H9 (cell line): Measurements from ENCODE around the gene RACGAP1. TPM values are rescaled to one million over a fixed set of nuclear protein-coding genes. Genes with fewer than 3 reads are reported as not detected.

ENCODE experiments used
- DNase-seq: peaks from one replicate; pipeline ENCODE4 v3.0.0-alpha.2; 2017
- H2AFZ ChIP-seq: one replicate; pipeline ENCODE4 v1.6.1; 2013; ENCODE audit warnings: mild to moderate bottlenecking, low read length, control low read depth, moderate library complexity
- H2AK5ac ChIP-seq: 2 replicates; pipeline ENCODE4 v1.6.1; 2013; ENCODE audit warnings: low read length, control low read depth, mixed read lengths; ENCODE audit not compliant: insufficient read length
- H2BK120ac ChIP-seq: one replicate; pipeline ENCODE4 v1.6.1; 2013; ENCODE audit warnings: low read depth, mild to moderate bottlenecking, low read length, control low read depth, inconsistent platforms; ENCODE audit not compliant: poor library complexity, severe bottlenecking
- H2BK12ac ChIP-seq: 2 replicates; pipeline ENCODE4 v1.6.1; 2013; ENCODE audit warnings: low read length, control low read depth, mixed read lengths, low read depth; ENCODE audit not compliant: insufficient read length
- H2BK15ac ChIP-seq: 2 replicates; pipeline ENCODE4 v1.6.1; 2013; ENCODE audit warnings: low read depth, low read length, control low read depth
- H2BK20ac ChIP-seq: one replicate; pipeline ENCODE4 v1.6.1; 2013; ENCODE audit warnings: low read depth, mild to moderate bottlenecking, low read length, control low read depth, inconsistent platforms; ENCODE audit not compliant: poor library complexity, severe bottlenecking
- H2BK5ac ChIP-seq: 2 replicates; pipeline ENCODE4 v1.6.1; 2013; ENCODE audit warnings: low read length, control low read depth, mixed read lengths; ENCODE audit not compliant: insufficient read length
- H3K14ac ChIP-seq: 2 replicates; pipeline ENCODE4 v1.6.1; 2013; ENCODE audit warnings: low read length, control low read depth; ENCODE audit not compliant: insufficient read depth
- H3K18ac ChIP-seq: 2 replicates; pipeline ENCODE4 v1.6.1; 2013; ENCODE audit warnings: low read depth, mild to moderate bottlenecking, mixed read lengths, low read length, control low read depth; ENCODE audit not compliant: insufficient read length
- H3K23ac ChIP-seq: 2 replicates; pipeline ENCODE4 v1.6.1; 2013; ENCODE audit warnings: low read length, control low read depth, mixed read lengths, low read depth; ENCODE audit not compliant: insufficient read length
- H3K23me2 ChIP-seq: 2 replicates; pipeline ENCODE4 v1.6.1; 2013; ENCODE audit warnings: low read depth, mild to moderate bottlenecking, mixed read lengths, low read length, control low read depth; ENCODE audit not compliant: insufficient read length, poor library complexity, severe bottlenecking
- H3K27ac ChIP-seq: 2 replicates; pipeline ENCODE4 v1.5.1; 2013; ENCODE audit warnings: low read length, control low read depth, mixed read lengths, low read depth; ENCODE audit not compliant: insufficient read length
- H3K27me3 ChIP-seq: 2 replicates; pipeline ENCODE4 v1.6.1; 2013; ENCODE audit warnings: low read length, control low read depth, inconsistent platforms; ENCODE audit not compliant: insufficient read depth
- H3K4ac ChIP-seq: 2 replicates; pipeline ENCODE4 v1.6.1; 2013; ENCODE audit warnings: low read depth, mild to moderate bottlenecking, control low read depth, inconsistent platforms, low read length, moderate library complexity
- H3K4me1 ChIP-seq: 2 replicates; pipeline ENCODE4 v1.6.1; 2013; ENCODE audit warnings: low read length, control low read depth, inconsistent platforms; ENCODE audit not compliant: insufficient read depth
- H3K4me2 ChIP-seq: 2 replicates; pipeline ENCODE4 v1.6.1; 2013; ENCODE audit warnings: low read length, control low read depth, mixed read lengths; ENCODE audit not compliant: insufficient read length, insufficient read depth
- H3K56ac ChIP-seq: 2 replicates; pipeline ENCODE4 v1.6.1; 2013; ENCODE audit warnings: low read depth, mild to moderate bottlenecking, mixed read lengths, low read length, control low read depth; ENCODE audit not compliant: insufficient read length
- H3K79me1 ChIP-seq: 2 replicates; pipeline ENCODE4 v1.6.1; 2013; ENCODE audit warnings: low read depth, mild to moderate bottlenecking, moderate library complexity, low read length, control low read depth, inconsistent platforms; ENCODE audit not compliant: insufficient read depth, poor library complexity, severe bottlenecking
- H3K79me2 ChIP-seq: 2 replicates; pipeline ENCODE4 v1.6.1; 2013; ENCODE audit warnings: low read length, control low read depth, inconsistent platforms; ENCODE audit not compliant: insufficient read depth
- H3K9ac ChIP-seq: 2 replicates; pipeline ENCODE4 v1.6.1; 2013; ENCODE audit warnings: low read length, control low read depth, mixed read lengths; ENCODE audit not compliant: insufficient read length; ENCODE audit errors: extremely low read depth
- H3K9me3 ChIP-seq: one replicate; pipeline ENCODE4 v1.6.1; 2013; ENCODE audit warnings: low read depth, low read length, inconsistent platforms; ENCODE audit not compliant: control insufficient read depth
- H3T11ph ChIP-seq: one replicate; pipeline ENCODE4 v1.6.1; 2013; ENCODE audit warnings: mild to moderate bottlenecking, low read length, control low read depth, inconsistent platforms
- H4K20me1 ChIP-seq: one replicate; pipeline ENCODE4 v1.6.1; 2013; ENCODE audit not compliant: control insufficient read depth, insufficient read length, insufficient read depth
- H4K5ac ChIP-seq: 2 replicates; pipeline ENCODE4 v1.6.1; 2013; ENCODE audit warnings: low read depth, mild to moderate bottlenecking, mixed read lengths, low read length, control low read depth; ENCODE audit not compliant: insufficient read length
- H4K8ac ChIP-seq: replicated peaks from 2 replicates; pipeline ENCODE4 v1.6.1; 2013; ENCODE audit warnings: low read length, control low read depth, mixed read lengths, low read depth; ENCODE audit not compliant: insufficient read length
- H4K91ac ChIP-seq: 2 replicates; pipeline ENCODE4 v1.6.1; 2013; ENCODE audit warnings: low read depth, mild to moderate bottlenecking, moderate library complexity, mixed read lengths, low read length, control low read depth; ENCODE audit not compliant: insufficient read length
- H3K27ac Mint-ChIP-seq, 3 experiments: 2 replicates in 2 of 3; 3 replicates in 1 of 3; pipeline ENCODE4 v1.8.0; 2020 to 2021; ENCODE audit warnings: mixed read lengths in 3 of 3, mild to moderate bottlenecking in 1 of 3, moderate library complexity in 1 of 3
- H3K27me3 Mint-ChIP-seq: 2 replicates; pipeline ENCODE4 v1.8.0; 2021; ENCODE audit warnings: low read depth, mild to moderate bottlenecking, moderate library complexity, mixed read lengths
- H3K36me3 Mint-ChIP-seq, 3 experiments: 2 replicates in 2 of 3; 3 replicates in 1 of 3; pipeline ENCODE4 v1.8.0; 2020 to 2021; ENCODE audit warnings: low read depth in 3 of 3, mixed read lengths in 3 of 3; ENCODE audit not compliant: insufficient read depth in 1 of 3
- H3K4me1 Mint-ChIP-seq, 2 experiments: 2 replicates each; pipeline ENCODE4 v1.8.0; 2020; ENCODE audit warnings: mixed read lengths in 2 of 2
- H3K4me3 Mint-ChIP-seq, 2 experiments: 2 replicates in 1 of 2; 3 replicates in 1 of 2; pipeline ENCODE4 v1.8.0; 2020 to 2021; ENCODE audit warnings: mild to moderate bottlenecking in 2 of 2, mixed read lengths in 2 of 2, moderate library complexity in 1 of 2
- H3K9me3 Mint-ChIP-seq, 2 experiments: 2 replicates in 1 of 2; 3 replicates in 1 of 2; pipeline ENCODE4 v1.8.0; 2020; ENCODE audit warnings: mild to moderate bottlenecking in 2 of 2, mixed read lengths in 2 of 2, moderate library complexity in 1 of 2
- CTCF ChIP-seq: fragments of 200-600 bp; sonication (generic); conservative IDR thresholded peaks from 3 replicates; pipeline ENCODE4 v1.8.0; 2021; ENCODE audit warnings: antibody characterized with exemption, mild to moderate bottlenecking
- WGBS: extraction: QIAGEN DNeasy Blood & Tissue Kit; methylation state at CpG from one replicate; pipeline ENCODE4 v1.1.7; 2013; ENCODE audit warnings: missing lambda C conversion rate, low lambda C conversion rate, mixed read lengths; ENCODE audit not compliant: insufficient read length; ENCODE audit errors: extremely low coverage; 5-methylcytosine and 5-hydroxymethylcytosine counted together
- total RNA-seq: library from RNA; stranded (reverse); gene quantifications from 2 replicates; pipeline ENCODE4 v1.2.1, GENCODE V29; 2021

RACGAP1 gene
- total RNA-seq, 1 experiment from 2014 or later: 64.8 TPM

GRCh38 chr12:49950273-49951251 lies 74.7 kb downstream of the RACGAP1 start, which contains the start of gene AQP2:
Gene AQP2, plus strand, starts transcription at chr12:49950737. Its CDS starts 94 bp downstream, at chr12:49950831.
- WGBS: no CpG with 5 or more reads among the region's 32 CpGs
- Histone ChIP-seq H4K8ac (no peak within 1 kb of the TSS), H3K79me1 (no peaks in the 10 kb centered on the region), H3K9ac (no peak within 1 kb of the TSS), H3K9me3 (no peaks in the 10 kb centered on the region), H2AFZ (no peak within 1 kb of the TSS), H2BK12ac (no peak within 1 kb of the TSS), H2AK5ac (no peak within 1 kb of the TSS), H2BK15ac (no peak within 1 kb of the TSS), H3K4me2 (no peak within 1 kb of the TSS), H3K4ac (no peak within 1 kb of the TSS), H3K79me2 (no peaks in the 10 kb centered on the region), H2BK120ac (no peak within 1 kb of the TSS), H3K23ac (no peak within 1 kb of the TSS), H2BK5ac (no peak within 1 kb of the TSS), H2BK20ac (no peak within 1 kb of the TSS), H4K5ac (no peak within 1 kb of the TSS), H3K4me1 (no peaks in the 10 kb centered on the region; the same call in 1 of the 2 replicates), H3T11ph (no peak within 1 kb of the TSS), H3K14ac (no peak within 1 kb of the TSS), H3K56ac (no peak within 1 kb of the TSS), H3K27ac (no peak within 1 kb of the TSS), H4K91ac (no peak within 1 kb of the TSS), H3K27me3 (no peaks in the 10 kb centered on the region), H4K20me1 (no peaks in the 10 kb centered on the region), H3K23me2 (peaks cover 2% of the 10 kb centered on the region), H3K18ac (no peak within 1 kb of the TSS)
- H3K27ac Mint-ChIP-seq: peak within 1 kb of the TSS in 2 of 3 experiments; percentile 69 to 82; a peak in 2 of 7 replicates
- H3K4me3 Mint-ChIP-seq: no peak within 1 kb of the TSS
- peaks cover 25 to 28% of the 10 kb centered on the region in 2 experiments for H3K4me1 Mint-ChIP-seq
- H3K9me3 Mint-ChIP-seq: no peaks in the 10 kb centered on the region
- no peak for TF ChIP-seq CTCF
- no peaks in the 10 kb centered on the region for H3K36me3 Mint-ChIP-seq
- H3K27me3 Mint-ChIP-seq: peaks cover 12% of the 10 kb centered on the region
- no peak for DNase-seq
